ENCODE results near the gene STX18. TPM values are rescaled to one million over a fixed set of nuclear protein-coding genes. Genes with fewer than 3 reads are reported as not detected.
A peak's percentile ranks its signal among the peaks of the same experiment; 100 is the strongest.
"Not testable (repeated sequence)": the region's sequence is repeated elsewhere in the genome, so short reads cannot be mapped to it uniquely, and the experiment has no call there.

The STX18 gene
- total RNA-seq, 1 donor from 2014 or later, result 14.2 TPM

DNA sequence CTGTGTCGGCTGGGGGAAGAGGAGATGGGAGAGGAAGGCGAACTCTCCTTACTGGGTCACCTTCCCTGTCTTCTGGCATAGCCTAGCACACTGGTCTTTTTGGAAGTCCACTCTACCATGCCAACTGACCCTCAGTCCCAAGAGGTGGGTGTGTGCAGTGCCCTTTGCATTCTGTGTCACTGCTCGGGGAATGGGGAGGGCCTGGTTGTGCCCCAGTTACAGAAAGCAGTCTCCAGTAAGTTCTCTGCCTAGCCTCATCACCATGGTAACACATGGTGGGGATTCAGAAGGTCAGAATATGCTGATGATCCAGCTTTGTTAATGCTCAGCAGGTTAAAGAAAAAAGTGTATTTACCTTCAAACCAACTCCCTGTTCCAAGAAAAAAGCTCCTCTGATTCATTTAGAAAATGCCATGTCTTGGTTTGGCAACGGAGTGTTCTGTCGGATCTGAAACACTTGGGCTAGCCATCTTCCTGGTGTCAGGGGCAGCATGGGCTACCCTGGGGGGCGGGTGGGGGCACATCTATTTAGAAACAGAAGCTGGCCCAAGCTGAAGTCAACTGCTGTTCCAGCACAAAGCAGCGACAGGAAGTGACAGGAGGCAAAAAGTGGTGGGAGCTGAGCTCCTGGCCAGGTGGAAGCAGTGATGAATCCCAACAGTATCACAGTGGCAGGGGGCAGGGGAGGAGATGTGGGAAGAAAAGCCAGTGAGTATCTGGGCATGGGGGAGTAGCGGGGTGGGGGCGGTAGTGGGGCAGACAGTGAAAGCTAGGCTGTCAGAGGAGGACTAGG is 117.9 kb downstream of the STX18 start:
- DNase-seq (ENCODE audit: low spot score) (no peak), ATAC-seq (peak; percentile 75)

DNA sequence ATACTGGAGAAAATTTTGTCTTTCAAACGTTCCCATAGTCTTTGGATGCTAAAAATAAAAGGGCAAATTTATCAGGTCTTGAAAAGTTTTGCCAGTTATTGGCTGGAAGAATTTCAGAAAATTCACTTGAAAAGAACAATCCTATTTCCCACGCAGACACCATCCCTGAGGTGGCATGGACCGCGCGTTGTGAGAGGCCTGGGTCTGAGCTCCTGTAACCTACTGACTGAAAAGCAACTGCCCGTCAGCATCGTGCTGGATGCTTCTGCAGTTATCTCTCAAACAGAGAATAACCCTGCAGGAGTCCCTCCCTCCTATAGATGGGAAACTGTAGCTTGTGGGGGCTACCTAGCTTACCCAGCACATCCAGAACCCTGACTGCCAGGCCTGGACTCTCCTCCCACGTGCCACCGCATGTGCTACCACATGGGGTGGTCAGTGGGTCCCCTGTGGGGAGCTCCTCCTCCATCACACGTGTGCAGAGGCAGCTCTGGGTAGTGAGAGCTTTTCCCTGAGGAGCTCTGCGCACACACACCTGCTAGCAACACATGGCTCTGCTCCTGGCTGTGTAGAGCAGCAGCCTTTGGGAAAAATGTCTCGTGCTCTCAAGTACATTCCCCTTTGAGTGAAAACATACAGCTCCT is 118.9 kb downstream of the STX18 start:
- DNase-seq (ENCODE audit: low spot score) (no peak), ATAC-seq (peak; percentile 26)

DNA sequence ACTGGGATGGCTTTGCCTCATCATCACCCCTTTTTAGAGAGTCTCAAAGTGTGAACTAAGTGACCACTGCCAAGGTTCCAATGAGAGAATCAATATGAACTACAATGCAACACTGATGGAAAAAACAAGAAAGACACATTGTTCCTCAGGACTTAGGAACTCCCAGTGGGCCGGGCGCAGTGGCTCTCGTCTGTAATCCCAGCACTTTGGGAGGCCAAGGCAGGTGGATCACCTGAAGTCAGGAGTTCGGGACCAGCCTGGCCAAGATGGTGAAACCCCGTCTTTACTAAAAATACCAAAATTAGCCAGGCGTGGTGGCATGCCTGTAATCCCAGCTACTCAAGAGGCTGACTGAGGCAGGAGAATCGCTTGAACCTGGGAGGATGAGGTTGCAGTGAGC is 119.7 kb downstream of the STX18 start:
- DNase-seq (ENCODE audit: low spot score); ATAC-seq: not testable (repeated sequence)

DNA sequence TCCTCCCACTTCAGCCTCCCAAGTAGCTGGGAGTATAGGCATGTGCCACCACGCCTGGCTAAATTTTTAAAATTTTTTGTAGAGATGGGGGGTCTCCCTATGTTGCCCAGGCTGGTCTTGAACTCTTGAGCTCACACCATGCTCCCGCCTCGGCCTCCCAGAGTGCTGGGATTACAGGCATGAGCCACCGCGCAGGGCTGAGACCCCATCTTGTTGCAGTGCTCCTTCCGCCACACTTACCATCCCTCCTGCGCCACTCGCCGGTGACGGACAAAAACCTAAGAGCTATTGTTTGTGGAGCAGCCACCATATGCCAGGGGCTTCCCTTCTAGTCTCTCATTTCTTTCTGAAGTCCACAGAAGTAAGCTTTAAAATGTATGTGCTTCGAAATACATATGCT is 120.5 kb downstream of the STX18 start:
- no peak for ATAC-seq

DNA sequence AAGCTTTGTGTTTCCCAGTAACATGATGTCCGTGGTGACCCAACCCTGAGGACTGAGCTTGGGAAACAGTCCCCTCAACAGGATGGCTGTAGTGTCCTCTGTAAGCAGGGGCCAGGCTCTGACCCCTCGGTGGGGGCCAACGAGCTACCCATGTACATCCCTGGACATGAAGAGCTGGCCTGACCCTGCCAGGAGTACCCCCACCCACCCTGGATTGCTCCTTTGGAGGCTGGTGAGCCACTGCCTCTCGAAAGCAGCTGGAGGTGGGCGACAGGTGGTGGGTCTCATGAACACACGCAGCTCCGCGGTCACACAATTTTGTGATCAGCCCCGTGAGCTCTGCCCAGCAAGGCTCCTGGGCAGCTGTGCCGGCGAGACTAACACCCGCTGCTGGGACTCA is 121.4 kb downstream of the STX18 start:
- DNase-seq (ENCODE audit: low spot score) (peak; percentile 26), ATAC-seq (no peak)

More for the DNA sequence above, 120.5 kb downstream of the STX18 start:
- peak; percentile 19 for DNase-seq (ENCODE audit: low spot score)

DNA sequence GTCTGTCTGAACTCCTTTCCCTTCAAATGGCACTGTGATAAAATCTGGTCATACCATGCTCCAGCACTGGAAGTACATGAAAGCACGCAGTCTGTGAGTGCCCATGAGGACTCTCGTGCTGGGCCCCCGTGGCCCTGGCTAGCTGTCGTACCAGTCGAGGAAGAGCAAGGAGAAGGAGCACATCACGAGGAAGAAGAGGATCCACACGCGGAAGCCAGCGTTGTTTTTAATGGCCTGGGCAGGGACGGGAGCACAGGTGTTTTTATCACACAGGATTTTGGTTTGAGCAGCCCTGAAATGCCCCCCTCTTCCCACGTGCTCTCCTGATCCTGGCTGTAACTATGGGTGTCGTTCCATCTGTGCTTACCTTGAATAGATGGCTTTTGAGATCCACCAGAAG is 122.0 kb downstream of the STX18 start:
- DNase-seq (ENCODE audit: low spot score), result peak; percentile 24
- no peak for ATAC-seq

DNA sequence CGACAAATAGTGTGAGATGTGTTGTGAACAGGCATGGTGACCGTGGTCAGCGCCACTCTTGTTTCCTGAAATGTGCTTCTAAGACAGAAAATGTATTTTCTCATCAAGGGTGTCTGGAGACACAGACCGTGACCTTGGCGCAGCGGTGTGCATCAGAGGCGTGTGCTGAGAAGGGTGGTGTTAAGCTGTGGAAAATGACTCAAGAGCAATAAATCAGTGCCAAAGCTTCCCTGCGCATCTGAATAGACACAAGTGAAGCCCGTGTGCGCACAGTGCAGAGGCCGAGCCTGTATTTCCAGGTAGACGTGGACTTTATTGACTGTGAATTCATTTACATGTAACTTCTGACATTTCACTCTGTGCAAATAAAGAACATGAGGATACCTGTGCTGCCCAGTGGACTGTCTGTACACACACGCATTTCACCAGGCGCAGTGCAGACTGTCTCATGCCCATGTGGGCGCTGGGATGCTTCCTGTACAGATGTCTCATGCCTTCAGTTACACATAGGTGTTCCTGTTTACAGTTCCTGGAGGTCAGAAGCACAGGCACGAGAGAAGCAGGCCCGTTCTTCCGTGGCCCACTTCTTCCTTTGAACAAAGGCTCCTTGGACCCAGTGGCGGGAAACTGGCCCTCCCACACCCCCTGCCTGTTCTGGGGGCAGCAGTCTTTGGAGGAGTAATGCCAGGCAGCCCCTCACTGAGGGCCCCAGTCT is 123.0 kb downstream of the STX18 start:
- no peak for ATAC-seq
- DNase-seq (ENCODE audit: low spot score), result no peak

DNA sequence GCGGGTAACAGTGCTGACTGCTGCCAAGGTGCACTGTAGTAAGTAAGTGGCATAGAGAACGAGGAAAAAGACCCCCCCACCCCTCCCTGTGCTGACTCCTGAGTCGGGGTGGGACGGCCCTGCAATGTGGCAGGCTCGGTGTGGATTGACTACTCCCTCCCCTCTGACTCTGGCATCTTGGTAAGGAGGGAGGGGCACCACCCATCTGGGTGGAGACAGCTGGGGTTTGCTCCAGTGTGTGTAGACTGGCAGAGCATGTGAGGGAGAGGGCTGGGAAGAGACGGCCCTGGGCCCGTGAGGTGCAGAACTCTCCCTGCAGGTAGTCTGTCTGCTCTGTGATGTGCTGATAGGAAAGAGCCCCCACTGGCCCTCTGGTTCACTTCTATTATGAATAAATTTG is 124.0 kb downstream of the STX18 start:
- DNase-seq (ENCODE audit: low spot score) (no peak), ATAC-seq (no peak)

DNA sequence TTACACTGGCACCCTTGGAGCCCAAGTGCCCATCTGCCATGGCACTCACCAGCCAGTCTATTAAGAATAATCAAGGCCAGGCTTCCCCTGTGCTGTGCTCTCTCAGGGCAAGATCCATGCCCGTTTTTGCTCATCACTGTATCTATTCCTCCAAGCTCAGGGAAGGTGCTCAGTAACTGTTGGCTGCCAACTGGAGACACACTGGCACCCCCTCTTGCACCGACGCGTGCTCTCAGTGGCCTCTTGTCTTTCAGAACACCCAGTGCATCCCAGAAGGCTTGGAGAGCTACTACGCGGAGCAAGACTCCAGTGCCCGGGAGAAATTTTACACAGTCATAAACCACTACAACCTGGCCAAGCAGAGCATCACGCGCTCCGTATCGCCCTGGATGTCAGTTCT is 124.9 kb downstream of the STX18 start:
- DNase-seq (ENCODE audit: low spot score), result no peak
- no peak for ATAC-seq

DNA sequence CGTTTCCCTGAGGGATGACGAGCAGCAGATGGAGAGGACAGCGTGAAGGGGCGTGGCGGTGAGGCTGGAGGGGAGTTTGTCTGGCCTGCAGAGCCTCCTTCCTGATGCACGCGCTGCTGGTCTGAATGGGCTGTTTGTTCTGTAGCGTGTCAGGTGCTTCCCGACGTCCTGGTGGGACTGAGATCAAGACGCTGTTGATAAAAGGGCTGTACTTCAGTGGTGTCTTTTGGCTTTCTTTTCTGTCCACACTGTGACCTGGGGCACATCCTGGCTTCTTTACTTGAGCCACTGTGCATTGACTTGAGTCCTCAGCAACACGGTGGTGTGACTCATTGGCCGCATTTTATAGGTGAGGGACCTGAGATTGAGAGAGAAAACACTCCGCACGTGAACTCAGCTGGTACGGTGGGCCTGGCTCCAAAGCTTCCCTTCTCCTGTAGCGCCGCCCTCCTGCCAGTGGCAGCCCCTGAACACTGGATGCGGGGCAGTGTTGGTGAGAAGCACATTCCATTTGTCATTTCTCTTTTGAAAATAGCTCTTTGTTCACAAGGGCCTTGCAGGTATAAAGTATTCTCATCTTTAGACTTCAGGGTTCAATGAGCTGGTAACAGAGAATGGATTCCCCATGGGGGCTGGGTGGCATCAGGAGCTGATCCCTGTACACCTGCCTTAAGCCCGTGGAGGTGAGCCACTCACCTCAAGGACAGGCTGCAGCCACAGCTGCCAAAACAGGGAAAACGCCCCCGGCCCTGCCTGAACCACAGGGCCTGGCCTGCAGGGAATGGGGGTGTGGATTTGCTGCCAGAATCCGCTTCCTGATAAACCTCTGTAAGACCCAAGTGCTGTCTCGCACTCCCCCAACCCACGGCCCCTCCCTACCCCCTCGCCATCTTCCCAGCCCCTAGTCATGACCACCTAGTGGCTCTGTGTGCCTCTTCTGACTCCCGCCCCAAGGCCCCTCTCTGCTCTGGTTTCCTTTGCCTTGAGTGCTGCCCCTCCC is 125.7 kb downstream of the STX18 start:
- ATAC-seq (no peak), DNase-seq (ENCODE audit: low spot score) (no peak)

DNA sequence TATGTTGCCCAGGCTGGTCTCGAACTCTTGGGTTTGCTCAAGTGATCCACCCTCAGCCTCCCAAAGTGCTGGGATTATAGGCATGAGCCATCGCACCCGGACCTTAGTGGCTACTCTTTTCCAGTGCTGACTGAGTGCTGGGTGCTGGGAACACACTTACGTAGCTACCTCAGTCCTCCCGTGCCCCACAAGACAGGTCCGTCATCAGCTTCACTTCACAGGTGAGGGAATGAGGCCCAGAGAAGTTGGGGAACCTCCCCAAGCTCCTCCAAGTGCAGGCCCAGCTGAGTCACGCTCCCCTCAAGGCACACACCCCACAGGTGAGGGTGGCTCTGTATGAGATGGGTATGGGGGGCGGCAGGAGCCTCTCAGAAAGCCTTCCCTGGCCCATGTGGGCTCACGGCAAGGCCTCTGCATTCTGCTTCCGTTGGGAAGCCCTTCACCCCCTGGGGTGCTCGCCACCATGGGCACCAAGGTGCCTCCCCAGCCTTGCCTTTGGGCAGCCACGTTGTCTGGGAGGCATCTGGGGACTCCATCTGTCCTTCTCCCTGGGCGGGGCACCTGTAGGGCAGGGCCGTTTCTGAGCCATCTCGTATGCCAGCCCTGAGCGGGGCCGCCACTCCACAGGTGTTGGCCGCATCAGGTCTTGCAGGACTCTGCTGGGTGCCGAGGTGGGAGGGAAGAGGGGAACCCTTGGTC is 126.6 kb downstream of the STX18 start:
- DNase-seq (ENCODE audit: low spot score) (no peak), ATAC-seq (no peak)

DNA sequence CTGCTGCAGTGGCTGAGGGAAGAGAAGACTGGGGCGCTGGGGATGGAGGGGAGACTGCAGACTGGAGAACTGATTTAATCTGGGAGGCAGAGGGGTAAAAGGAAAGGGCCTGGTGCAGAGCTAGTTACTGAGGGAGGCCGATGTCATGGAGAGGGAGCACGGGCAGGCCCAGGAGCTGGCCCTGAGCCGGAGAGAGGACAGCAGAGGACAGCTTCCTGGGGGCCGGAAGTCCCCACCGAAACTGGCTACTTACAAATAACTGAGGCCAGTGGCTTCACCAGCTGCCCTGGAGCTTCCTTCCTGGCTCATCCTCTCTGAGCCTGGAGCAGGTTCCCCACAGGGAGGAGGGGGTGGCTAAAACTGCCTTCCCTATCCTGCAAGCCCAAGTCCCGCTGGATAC is 128.0 kb downstream of the STX18 start:
- ATAC-seq (peak; percentile 6), DNase-seq (ENCODE audit: low spot score) (no peak)

DNA sequence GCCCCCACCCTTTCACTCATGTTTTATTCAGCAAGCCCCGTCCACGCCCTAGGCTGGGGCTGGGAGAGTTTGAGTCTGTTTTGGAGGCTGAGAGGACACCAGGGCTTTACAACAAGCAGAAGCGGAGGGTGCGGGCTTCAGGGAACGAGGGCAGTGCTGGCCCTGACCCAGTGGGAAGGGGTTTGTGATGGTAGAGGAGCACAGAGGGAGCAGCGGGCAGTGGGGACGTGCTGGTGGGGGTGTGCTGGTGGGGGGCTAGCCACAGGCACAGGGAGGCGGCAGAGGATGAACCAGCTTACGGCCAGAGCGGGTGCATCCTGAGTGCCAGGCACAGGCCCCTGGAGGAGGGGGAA is 128.5 kb downstream of the STX18 start:
- DNase-seq (ENCODE audit: low spot score), result no peak
- ATAC-seq, result no peak

DNA sequence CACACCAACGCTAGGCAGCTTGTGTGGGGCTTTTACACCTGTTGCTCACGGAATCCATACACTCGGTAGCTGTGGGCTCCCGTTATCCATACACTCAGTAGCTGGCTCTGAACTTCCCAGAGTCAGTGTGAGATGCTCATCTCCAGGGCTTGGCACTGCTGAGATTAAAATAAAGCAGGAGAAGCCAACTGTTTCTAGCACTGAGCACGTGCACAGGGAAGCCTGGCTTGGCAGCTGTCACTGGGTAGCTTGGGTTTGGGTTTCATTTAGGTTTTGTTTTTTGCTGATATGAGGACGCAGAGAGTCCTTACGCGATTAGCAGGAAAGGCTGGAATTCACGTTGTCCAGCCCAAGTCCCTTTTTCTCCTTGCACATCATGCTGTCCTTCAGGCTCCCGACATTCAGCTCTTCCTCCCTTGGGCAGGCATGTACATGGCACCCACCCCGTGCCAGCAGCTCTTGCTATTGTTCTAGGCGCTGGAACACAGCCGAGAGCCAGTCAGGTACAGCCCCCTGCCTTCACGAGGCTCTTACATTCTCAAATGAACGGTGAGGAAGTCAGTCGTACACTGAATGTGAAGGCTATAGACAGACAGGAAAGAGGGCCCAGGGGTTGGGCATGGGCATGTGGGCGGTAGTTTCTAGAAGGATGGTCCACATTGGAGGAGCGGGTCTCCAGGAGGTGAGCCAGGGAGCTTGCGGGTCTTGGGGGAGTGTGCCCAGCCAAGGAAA is 129.0 kb downstream of the STX18 start:
- DNase-seq (ENCODE audit: low spot score) (no peak), ATAC-seq (no peak)

DNA sequence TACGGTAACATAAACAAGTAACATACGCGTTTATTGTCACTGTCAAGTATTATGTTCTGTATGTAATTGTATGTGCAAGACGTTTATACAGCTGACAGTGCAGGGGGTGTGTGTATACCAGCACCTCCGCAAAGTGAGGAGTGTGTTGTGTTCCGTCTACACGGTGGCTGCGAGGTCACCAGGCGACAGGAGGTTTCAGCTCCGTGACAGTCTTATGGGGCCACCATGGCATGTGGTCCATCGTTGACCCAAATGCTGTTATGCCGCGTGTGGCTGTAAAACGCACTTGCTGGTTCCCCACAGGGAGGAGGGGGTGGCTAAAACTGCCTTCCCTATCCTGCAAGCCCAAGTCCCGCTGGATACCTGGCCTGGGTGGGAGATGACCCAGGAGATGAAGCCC is 129.9 kb downstream of the STX18 start:
- DNase-seq (ENCODE audit: low spot score), result no peak
- ATAC-seq, result no peak

DNA sequence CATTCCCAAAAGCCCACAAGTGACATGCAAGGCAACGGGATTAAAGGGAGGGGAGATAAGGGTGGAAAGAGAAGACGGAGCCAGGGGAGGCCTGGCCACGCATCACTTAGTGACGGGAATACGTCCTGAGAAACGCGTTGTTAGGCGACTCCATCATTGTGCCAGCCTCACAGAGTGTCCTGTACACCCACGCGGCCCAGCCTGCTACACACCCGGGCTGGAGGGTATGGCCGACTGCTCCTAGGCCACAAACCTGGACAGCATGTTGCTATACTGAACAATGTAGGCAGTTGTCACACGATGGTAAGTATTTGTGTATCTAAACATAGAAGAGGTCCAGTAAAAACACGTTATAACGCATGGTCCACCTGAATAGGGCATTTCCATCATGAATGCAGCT is 131.6 kb downstream of the STX18 start:
- DNase-seq (ENCODE audit: low spot score) (no peak), ATAC-seq (no peak)

DNA sequence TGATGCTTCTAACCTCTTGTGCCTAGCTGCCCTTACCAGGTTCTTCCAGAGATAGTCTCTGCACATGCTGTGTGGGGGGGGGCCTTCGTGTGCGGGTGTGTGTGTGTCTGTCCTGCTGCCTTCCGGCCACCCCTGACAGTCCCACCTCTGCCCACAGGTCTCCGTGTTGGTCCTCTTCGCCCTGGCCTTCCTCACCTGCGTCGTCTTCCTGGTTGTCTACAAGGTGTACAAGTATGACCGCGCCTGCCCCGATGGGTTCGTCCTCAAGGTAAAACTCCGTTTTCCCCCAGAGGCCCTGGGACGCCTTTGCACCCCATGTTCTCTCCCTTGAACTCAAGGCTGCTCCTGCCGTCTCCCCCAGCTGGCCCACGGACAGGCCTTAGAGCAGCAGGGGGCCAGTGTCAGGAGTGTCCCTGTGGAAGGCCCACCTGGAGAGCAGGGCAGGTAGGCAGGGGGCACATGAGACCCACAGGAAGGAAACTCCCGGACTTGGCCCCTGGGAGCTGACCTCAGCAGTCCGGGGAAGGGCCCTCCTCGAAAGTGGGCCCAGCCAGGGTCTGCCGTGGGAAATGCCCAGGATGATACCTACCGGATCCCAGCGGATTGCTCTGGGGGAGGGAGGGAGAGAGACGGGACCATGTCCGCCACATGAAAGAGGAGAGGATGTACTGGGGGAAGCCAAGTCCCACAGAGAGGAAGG is 132.3 kb downstream of the STX18 start:
- DNase-seq (ENCODE audit: low spot score), result no peak
- no peak for ATAC-seq

DNA sequence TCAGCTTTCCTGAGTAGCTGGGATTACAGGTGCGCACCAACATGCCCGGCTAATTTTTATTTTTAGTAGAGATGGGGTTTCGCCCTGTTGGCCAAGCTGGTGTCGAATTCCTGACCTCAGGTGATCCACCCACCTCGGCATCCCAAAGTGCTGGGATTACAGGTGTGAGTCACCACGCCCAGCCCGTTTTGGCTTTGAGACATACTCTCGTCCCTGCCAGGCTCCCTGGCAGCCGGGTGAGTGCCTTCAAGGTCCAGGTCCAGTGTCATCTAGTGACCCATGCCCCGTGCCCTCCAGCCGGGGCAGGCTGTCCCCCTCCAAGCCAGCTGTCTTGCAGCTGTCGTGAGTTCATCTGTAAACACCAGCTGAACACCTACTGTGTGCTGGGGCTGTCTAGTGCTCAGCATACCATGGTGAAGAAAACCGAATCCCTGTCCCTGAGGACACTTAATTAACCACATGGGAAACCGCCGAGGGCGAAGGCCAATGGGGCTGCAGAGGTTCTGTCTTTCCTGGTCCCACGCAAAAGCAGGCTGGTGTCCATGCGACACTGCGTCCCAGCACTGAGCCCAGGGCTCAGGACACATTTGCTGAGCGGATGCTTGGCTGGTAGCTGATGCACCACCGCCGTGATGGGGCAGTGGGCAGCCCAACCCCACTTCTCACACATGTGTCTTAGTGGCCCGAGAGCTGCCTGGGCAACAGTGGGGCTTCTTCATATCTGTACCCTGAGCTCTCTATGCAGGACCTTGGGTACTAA is 133.1 kb downstream of the STX18 start:
- ATAC-seq, result no peak
- DNase-seq (ENCODE audit: low spot score), result no peak

Data from left lobe of liver (tissue), 2 donors.